OCI-LY1 (cell line): Measurements from ENCODE around the gene PTPN12.

Experiments
- CTCF ChIP-seq: fragments of 200-600 bp; sonication (generic), shearing (Covaris generic); IDR thresholded peaks from 2 replicates; pipeline ENCODE4 v1.5.1; 2017; ENCODE audit warnings: mild to moderate bottlenecking, antibody characterized with exemption, low read length, moderate library complexity, mixed read lengths
- EZH2 ChIP-seq: fragments of 200-600 bp; sonication (generic), shearing (Covaris generic); IDR thresholded peaks from 2 replicates; pipeline ENCODE4 v1.8.0; 2017; ENCODE audit warnings: borderline replicate concordance, mixed run types, mild to moderate bottlenecking, antibody characterized with exemption, low read length, moderate library complexity, mixed read lengths

GRCh38 chr7:77561352-77561751 lies 24.3 kb downstream of the PTPN12 start:
- TF ChIP-seq EZH2, result no peak
- TF ChIP-seq CTCF, result no peak
